Suprapubic skin (tissue), 3 donors: ENCODE results near the gene ZFAND3.

Experiments
- CTCF ChIP-seq, 2 donors: fragments of 200-600 bp in 1 of 2; fragments of 450-650 bp in 1 of 2; sonication (generic) in 1 of 2; IDR thresholded peaks; one replicate each; pipeline ENCODE4 v1.5.1; 2016 to 2019; ENCODE audit warnings: antibody characterized with exemption in 2 of 2, mild to moderate bottlenecking in 1 of 2, moderate library complexity in 1 of 2
- POLR2AphosphoS5 ChIP-seq, 3 donors: sonication (generic); formaldehyde crosslinking; IDR thresholded peaks; one replicate each; pipeline ENCODE4 v1.6.1; 2017; ENCODE audit warnings: antibody characterized with exemption in 3 of 3

DNA sequence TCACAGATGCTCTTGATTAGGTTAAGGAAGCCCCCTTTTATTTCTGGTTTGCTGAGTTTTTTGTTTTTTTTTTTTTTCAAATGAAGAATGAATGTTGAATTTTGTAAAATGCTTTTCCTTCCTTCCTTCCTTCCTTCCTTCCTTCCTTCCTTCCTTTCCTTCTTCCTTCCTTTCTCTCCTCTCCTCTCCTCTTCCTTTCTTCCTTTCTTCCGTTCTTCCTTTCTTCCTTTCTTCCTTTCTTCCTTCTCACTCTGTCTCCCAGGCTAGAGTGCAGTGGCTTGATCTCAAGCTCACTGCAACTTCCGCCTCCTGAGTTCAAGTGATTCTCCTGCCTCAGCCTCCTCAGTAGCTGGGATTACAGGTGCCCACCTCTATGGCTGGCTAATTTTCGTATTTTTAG, 158.2 kb downstream of the ZFAND3 start:
- TF ChIP-seq POLR2AphosphoS5 (IDR thresholded peaks at IDR 0.05) (no peak), CTCF (IDR thresholded peaks at IDR 0.05) (no peak)
